Measurements from ENCODE around the gene HRAS. TPM values are rescaled to one million over a fixed set of nuclear protein-coding genes. Genes with fewer than 3 reads are reported as not detected.

The HRAS gene
- total RNA-seq, 4 donors from 2014 or later = 17.1 to 50.0 (median 37.6) TPM

GRCh38 chr11:539971-540481 lies 4.7 kb upstream of the HRAS start:
- no peak for TF ChIP-seq CTCF (IDR thresholded peaks at IDR 0.05 in 4 of 5, conservative IDR thresholded peaks at IDR 0.05 in 1 of 5)
- TF ChIP-seq POLR2A (IDR thresholded peaks at IDR 0.05) = no peak
- H3K9me3 ChIP-seq = no peaks in the 10 kb centered on the region
- H3K36me3 ChIP-seq = no peaks in the 10 kb centered on the region
- H3K4me3 ChIP-seq = no peak overlapping the region
- DNase-seq (no peak), ATAC-seq (no peak)
- no peak overlapping the region for H3K27ac ChIP-seq
- in situ Hi-C loops (cut with MboI; ENCODE audit: low sequenced_read_pairs in 4 of 4) (no loop called here), intact Hi-C loops (cut with DNase I; ENCODE audit: low total_unique reads) (no loop called here)
- peaks cover 21 to 25% (median 25%) of the 10 kb centered on the region in 3 donors for H3K27me3 ChIP-seq
- H3K4me1 ChIP-seq = peaks cover 7 to 15% of the 10 kb centered on the region in 2 donors

- H3K36me3 ChIP-seq = peaks cover 0 to 4% of the 10 kb centered on the region in 2 donors
- in situ Hi-C loops (cut with MboI; ENCODE audit: low sequenced_read_pairs in 4 of 4) (no loop called here), intact Hi-C loops (cut with DNase I; ENCODE audit: low total_unique reads) (no loop called here)
- H3K4me3 ChIP-seq = no peak overlapping the region
- no peak for DNase-seq
- peaks cover 21 to 25% (median 25%) of the 10 kb centered on the region in 3 donors for H3K27me3 ChIP-seq
- no peaks in the 10 kb centered on the region for H3K9me3 ChIP-seq
- H3K4me1 ChIP-seq = peaks cover 17 to 28% of the 10 kb centered on the region in 2 donors
- TF ChIP-seq CTCF (IDR thresholded peaks at IDR 0.05 in 4 of 5, conservative IDR thresholded peaks at IDR 0.05 in 1 of 5) = no peak
- no peak for TF ChIP-seq POLR2A (IDR thresholded peaks at IDR 0.05)
- no peak for ATAC-seq
- H3K27ac ChIP-seq = no peak overlapping the region
Observed at GRCh38 chr11:538431-539051, 3.2 kb upstream of the HRAS start.

GRCh38 chr11:537622-538430 lies 2.5 kb upstream of the HRAS start:
- Histone ChIP-seq H3K4me3 (peak overlapping the region; percentile 62 to 82 (median 76)), H3K27ac (no peak overlapping the region), H3K4me1 (peaks cover 18 to 29% of the 10 kb centered on the region in 2 donors), H3K9me3 (no peaks in the 10 kb centered on the region), H3K36me3 (peaks cover 0 to 10% of the 10 kb centered on the region in 2 donors), H3K27me3 (peaks cover 21 to 25% (median 25%) of the 10 kb centered on the region in 3 donors)
- TF ChIP-seq POLR2A (IDR thresholded peaks at IDR 0.05) = no peak
- no peak for TF ChIP-seq CTCF (IDR thresholded peaks at IDR 0.05 in 4 of 5, conservative IDR thresholded peaks at IDR 0.05 in 1 of 5)
- in situ Hi-C loops (cut with MboI; ENCODE audit: low sequenced_read_pairs in 4 of 4) (no loop called here), intact Hi-C loops (cut with DNase I; ENCODE audit: low total_unique reads) (no loop called here)
- DNase-seq (no peak), ATAC-seq (no peak)

- peak in 1 of 2 donors; percentile 63 for DNase-seq
- Histone ChIP-seq H3K4me1 (peaks cover 18 to 29% of the 10 kb centered on the region in 2 donors), H3K27me3 (peaks cover 21 to 25% (median 25%) of the 10 kb centered on the region in 3 donors), H3K27ac (peak within 1 kb of the TSS in 2 of 4 donors; percentile 74 to 87), H3K36me3 (peaks cover 0 to 17% of the 10 kb centered on the region in 2 donors), H3K4me3 (peak within 1 kb of the TSS; percentile 62 to 82 (median 76)), H3K9me3 (no peaks in the 10 kb centered on the region)
- in situ Hi-C loops (cut with MboI; ENCODE audit: low sequenced_read_pairs in 4 of 4) (no loop called here), intact Hi-C loops (cut with DNase I; ENCODE audit: low total_unique reads) (no loop called here)
- no peak for TF ChIP-seq CTCF (IDR thresholded peaks at IDR 0.05 in 4 of 5, conservative IDR thresholded peaks at IDR 0.05 in 1 of 5)
- TF ChIP-seq POLR2A (IDR thresholded peaks at IDR 0.05) = no peak
- ATAC-seq = peak in 1 of 2 donors; percentile 10
Observed at GRCh38 chr11:536841-537621, 1.7 kb upstream of the HRAS start, which contains the start of gene LRRC56. TSS of gene LRRC56 (plus strand) at chr11:537527. CDS start at chr11:540685, 3,158 bp downstream.
